Upper lobe of left lung (tissue), 4 donors: ENCODE data around the gene ANO1.

Source experiments
- EP300 ChIP-seq, 4 donors: sonication (generic); formaldehyde crosslinking; IDR thresholded peaks; one replicate each; pipeline ENCODE4 v1.5.1; 2017; ENCODE audit warnings: antibody characterized with exemption in 4 of 4, control low read depth in 2 of 4
- POLR2A ChIP-seq, 4 donors: fragments of 450-650 bp; IDR thresholded peaks; one replicate each; pipeline ENCODE4 v1.5.1; 2016 to 2017; ENCODE audit warnings: antibody characterized with exemption in 4 of 4, mild to moderate bottlenecking in 2 of 4
- POLR2AphosphoS5 ChIP-seq, 2 donors: sonication (generic); formaldehyde crosslinking; IDR thresholded peaks; one replicate each; pipeline ENCODE4 v1.5.1; 2017; ENCODE audit warnings: antibody characterized with exemption in 2 of 2
- TF ChIP-seq, protein P1 (sequence below), 6 experiments: fragments of 450-650 bp in 4 of 6; fragments of 200-600 bp in 2 of 6; sonication (generic) in 2 of 6; IDR thresholded peaks; one replicate each; pipeline ENCODE4 v1.5.1; 2016 to 2019; ENCODE audit warnings: antibody characterized with exemption in 6 of 6

DNA sequence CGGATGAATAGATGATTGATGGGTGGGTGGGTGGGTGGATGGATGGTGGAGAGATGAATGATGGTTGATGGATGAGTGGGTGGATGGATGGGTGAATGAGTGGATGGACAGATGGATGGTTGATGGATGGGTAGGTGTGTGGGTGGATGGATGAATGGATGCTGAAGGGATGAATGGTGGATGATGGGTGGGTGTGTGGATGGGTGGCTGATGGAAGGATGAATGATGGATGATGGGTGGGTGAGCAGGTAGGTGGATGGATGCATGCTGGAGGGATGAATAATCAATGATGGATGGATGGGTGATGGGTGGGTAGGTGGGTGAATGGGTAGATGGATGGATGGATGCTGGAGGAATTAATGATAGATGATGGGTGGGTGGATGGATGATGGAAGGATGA is 40.5 kb downstream of the ANO1 start:
- TF ChIP-seq POLR2AphosphoS5 (IDR thresholded peaks at IDR 0.05) (no peak), EP300 (IDR thresholded peaks at IDR 0.05) (no peak), POLR2A (IDR thresholded peaks at IDR 0.05) (no peak)
- TF ChIP-seq, protein P1, sequence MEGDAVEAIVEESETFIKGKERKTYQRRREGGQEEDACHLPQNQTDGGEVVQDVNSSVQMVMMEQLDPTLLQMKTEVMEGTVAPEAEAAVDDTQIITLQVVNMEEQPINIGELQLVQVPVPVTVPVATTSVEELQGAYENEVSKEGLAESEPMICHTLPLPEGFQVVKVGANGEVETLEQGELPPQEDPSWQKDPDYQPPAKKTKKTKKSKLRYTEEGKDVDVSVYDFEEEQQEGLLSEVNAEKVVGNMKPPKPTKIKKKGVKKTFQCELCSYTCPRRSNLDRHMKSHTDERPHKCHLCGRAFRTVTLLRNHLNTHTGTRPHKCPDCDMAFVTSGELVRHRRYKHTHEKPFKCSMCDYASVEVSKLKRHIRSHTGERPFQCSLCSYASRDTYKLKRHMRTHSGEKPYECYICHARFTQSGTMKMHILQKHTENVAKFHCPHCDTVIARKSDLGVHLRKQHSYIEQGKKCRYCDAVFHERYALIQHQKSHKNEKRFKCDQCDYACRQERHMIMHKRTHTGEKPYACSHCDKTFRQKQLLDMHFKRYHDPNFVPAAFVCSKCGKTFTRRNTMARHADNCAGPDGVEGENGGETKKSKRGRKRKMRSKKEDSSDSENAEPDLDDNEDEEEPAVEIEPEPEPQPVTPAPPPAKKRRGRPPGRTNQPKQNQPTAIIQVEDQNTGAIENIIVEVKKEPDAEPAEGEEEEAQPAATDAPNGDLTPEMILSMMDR (IDR thresholded peaks at IDR 0.05): no peak
